Kidney (tissue), 14 donors: ENCODE results near the gene CORO2B. TPM values are rescaled to one million over a fixed set of nuclear protein-coding genes. Genes with fewer than 3 reads are reported as not detected.
"Not testable (repeated sequence)": the region's sequence is repeated elsewhere in the genome, so short reads cannot be mapped to it uniquely, and the experiment has no call there.

Experiments used
- DNase-seq, 5 donors: peaks; one replicate each; pipeline ENCODE4 v3.0.0-alpha.2; 2013 to 2020
- FAIRE-seq: peaks from 2 replicates; lab custom pipeline; 2012; peaks lifted over from hg19 to GRCh38; lab: Jason Lieb, UNC
- H3K27ac ChIP-seq, 2 donors: one replicate each; pipeline ENCODE4 v1.7.0; 2013; ENCODE audit warnings: low read depth in 2 of 2, low read length in 2 of 2, inconsistent platforms in 1 of 2
- H3K27me3 ChIP-seq: one replicate; pipeline ENCODE4 v1.7.1; 2013; ENCODE audit warnings: low read length, inconsistent platforms; ENCODE audit not compliant: control insufficient read depth, insufficient read depth
- H3K36me3 ChIP-seq, 3 donors: one replicate each; pipeline versions ENCODE4 v1.7.0 to v1.7.1; 2013; ENCODE audit warnings: low read length in 3 of 3, control low read depth in 1 of 3, inconsistent platforms in 1 of 3; ENCODE audit not compliant: insufficient read depth in 3 of 3, control insufficient read depth in 2 of 3
- H3K4me1 ChIP-seq, 3 donors: one replicate each; pipeline versions ENCODE4 v1.7.0 to v1.7.1; 2013; ENCODE audit warnings: low read length in 3 of 3, inconsistent platforms in 1 of 3, low read depth in 1 of 3; ENCODE audit not compliant: control insufficient read depth in 2 of 3, insufficient read depth in 2 of 3
- H3K4me3 ChIP-seq, 3 donors: one replicate each; pipeline versions ENCODE4 v1.7.0 to v1.8.1; 2013; ENCODE audit warnings: low read length in 3 of 3, control low read depth in 1 of 3, inconsistent platforms in 1 of 3
- H3K9ac ChIP-seq, 3 donors: one replicate each; pipeline versions ENCODE4 v1.7.0 to v1.7.1; 2013; ENCODE audit warnings: low read length in 3 of 3, control low read depth in 1 of 3, inconsistent platforms in 1 of 3
- H3K9me3 ChIP-seq, 3 donors: one replicate each; pipeline versions ENCODE4 v1.7.0 to v1.7.1; 2013; ENCODE audit warnings: low read length in 3 of 3, control low read depth in 1 of 3, inconsistent platforms in 1 of 3; ENCODE audit not compliant: control insufficient read depth in 2 of 3, insufficient read depth in 1 of 3
- intact Hi-C: fragments of 100-400 bp; cut with DNase I; formaldehyde crosslinking; loops from one replicate; pipeline ENCODE4 v1.11.1; 2022
- polyA plus RNA-seq: library from polyadenylated mRNA; stranded (reverse); fragments of 350-450 nt; fragmentation: Illumina TruSeq; extraction: RNeasy Lipid Tissue Mini Kit (QIAGEN cat#74804); gene quantifications from one replicate; pipeline ENCODE4 v1.2.3, GENCODE V29; 2014; ENCODE audit warnings: low read depth, low replicate concordance; ENCODE audit not compliant: insufficient read depth
- total RNA-seq: library from RNA; stranded (reverse); fragmentation: NEBNext Ultra II Directional; extraction: Animal tissue kit (Norgen Biotek cat#: 25700); gene quantifications from one replicate; pipeline ENCODE4 v1.2.1, GENCODE V29; 2021
- TF ChIP-seq, protein P1 (sequence below): IDR thresholded peaks from 3 replicates; pipeline ENCODE4 v1.5.1; 2012; ENCODE audit warnings: mild to moderate bottlenecking, moderate library complexity, borderline replicate concordance; ENCODE audit not compliant: insufficient read depth; ENCODE audit errors: extremely low read depth
- donor health status: control.
- donor health status: control.
- donor health status: control.
- donor health status: control.
- donor health status: control.
- donor health status: DM: yes; HTN: yes; CAD: no.
- donor health status: Normal renal cell carcinoma (clear cell type).

Gene CORO2B
- total and polyA plus RNA-seq, 2 donors from 2014 or later, result 7.9 to 9.0 TPM

DNA sequence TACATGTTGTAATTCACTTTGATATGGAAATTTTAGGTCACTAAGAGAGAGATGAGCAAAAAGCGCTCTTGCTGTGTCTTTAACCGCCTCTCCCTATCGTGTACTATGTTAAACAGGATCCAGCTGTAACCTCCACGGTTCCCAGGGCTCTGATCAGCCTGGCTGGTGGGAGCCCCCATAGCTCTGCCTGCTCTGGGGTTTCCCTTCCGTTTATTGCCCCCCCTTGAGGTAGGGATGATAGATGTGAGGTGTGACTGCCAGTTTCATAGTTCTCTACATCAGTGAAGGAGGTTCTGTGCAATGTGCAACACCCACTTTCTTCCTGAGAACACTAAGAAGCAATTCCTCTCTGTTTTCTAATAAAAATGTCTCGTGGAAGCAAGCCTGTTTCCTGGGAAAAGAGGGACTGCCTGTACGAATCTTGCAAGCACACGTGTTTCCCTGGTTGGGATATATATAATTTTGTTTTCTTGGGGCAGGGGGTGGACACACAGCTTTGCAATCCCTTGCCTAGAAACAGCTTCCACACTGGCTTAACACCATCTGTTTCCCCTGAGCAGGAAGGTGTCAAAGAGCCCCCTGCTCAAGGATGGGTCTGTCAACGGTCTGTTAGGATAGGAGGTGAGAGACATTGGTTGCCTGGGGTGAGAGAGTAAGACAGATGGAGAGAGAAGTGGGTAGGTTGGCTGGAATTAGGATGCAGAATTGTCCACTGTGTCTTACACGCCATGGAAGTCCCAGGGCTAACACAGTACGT is 23.8 kb downstream of the CORO2B start:
- intact Hi-C loops, result no loop called here
- Histone ChIP-seq H3K4me1 (peaks cover 3 to 14% (median 10%) of the 10 kb centered on the region in 3 donors), H3K4me3 (no peak overlapping the region), H3K36me3 (no peaks in the 10 kb centered on the region), H3K9ac (no peak overlapping the region), H3K9me3 (no peaks in the 10 kb centered on the region), H3K27me3 (no peaks in the 10 kb centered on the region), H3K27ac (no peak overlapping the region)
- no peak for FAIRE-seq
- peak in 1 of 5 donors; percentile 37 for DNase-seq
- TF ChIP-seq, protein P1, sequence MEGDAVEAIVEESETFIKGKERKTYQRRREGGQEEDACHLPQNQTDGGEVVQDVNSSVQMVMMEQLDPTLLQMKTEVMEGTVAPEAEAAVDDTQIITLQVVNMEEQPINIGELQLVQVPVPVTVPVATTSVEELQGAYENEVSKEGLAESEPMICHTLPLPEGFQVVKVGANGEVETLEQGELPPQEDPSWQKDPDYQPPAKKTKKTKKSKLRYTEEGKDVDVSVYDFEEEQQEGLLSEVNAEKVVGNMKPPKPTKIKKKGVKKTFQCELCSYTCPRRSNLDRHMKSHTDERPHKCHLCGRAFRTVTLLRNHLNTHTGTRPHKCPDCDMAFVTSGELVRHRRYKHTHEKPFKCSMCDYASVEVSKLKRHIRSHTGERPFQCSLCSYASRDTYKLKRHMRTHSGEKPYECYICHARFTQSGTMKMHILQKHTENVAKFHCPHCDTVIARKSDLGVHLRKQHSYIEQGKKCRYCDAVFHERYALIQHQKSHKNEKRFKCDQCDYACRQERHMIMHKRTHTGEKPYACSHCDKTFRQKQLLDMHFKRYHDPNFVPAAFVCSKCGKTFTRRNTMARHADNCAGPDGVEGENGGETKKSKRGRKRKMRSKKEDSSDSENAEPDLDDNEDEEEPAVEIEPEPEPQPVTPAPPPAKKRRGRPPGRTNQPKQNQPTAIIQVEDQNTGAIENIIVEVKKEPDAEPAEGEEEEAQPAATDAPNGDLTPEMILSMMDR, result no peak

DNA sequence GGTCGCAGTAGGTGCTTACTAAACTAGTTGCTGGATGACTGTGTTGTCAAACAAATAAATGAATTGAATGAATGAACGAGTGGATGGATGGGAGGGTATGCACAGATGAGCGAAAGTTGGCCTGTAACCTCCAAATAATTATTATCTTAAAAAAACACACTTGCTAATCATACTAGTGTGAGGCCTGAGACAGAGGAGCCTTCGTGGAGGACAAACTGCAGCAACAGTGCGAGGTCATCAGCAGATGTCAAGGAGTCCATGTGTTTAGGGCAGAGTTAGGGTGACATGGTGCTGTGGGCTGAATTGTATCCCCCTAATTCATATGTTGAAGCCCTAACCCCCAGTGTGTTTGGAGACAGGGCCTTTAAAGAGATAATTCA is 24.4 kb downstream of the CORO2B start:
- no peak for FAIRE-seq
- Histone ChIP-seq H3K27me3 (no peaks in the 10 kb centered on the region), H3K9ac (no peak overlapping the region), H3K27ac (no peak overlapping the region), H3K4me1 (peaks cover 9 to 19% (median 10%) of the 10 kb centered on the region in 3 donors), H3K4me3 (no peak overlapping the region), H3K9me3 (no peaks in the 10 kb centered on the region), H3K36me3 (no peaks in the 10 kb centered on the region)
- TF ChIP-seq, protein P1, result no peak
- no peak for DNase-seq
- intact Hi-C loops, result no loop called here

DNA sequence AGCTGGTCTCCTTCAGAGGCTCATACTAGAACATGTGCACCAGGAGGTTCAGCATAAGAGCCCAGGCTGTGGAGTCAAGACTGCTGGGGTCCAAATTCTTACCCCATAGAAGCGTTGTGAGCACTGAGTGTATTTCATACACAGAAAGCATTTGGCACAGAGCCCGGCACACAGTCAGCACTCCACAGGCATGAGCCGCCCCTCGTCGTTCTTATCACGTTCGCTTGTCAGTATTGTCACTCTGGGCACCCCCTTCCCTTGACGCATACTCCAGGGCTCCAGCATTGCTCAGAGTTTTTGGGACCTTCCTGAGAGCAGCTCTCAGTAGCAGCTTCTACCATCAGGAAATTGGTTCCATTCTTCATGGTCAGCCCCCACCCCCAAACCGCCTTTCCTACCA is 25.2 kb downstream of the CORO2B start:
- H3K4me3 ChIP-seq, result no peak overlapping the region
- no peaks in the 10 kb centered on the region for H3K27me3 ChIP-seq
- H3K9me3 ChIP-seq, result no peaks in the 10 kb centered on the region
- DNase-seq (no peak), FAIRE-seq (no peak)
- H3K27ac ChIP-seq, result no peak overlapping the region
- H3K9ac ChIP-seq, result no peak overlapping the region
- peaks cover 10 to 26% (median 16%) of the 10 kb centered on the region in 3 donors for H3K4me1 ChIP-seq
- intact Hi-C loops, result no loop called here
- TF ChIP-seq, protein P1, result no peak
- H3K36me3 ChIP-seq, result no peaks in the 10 kb centered on the region

DNA sequence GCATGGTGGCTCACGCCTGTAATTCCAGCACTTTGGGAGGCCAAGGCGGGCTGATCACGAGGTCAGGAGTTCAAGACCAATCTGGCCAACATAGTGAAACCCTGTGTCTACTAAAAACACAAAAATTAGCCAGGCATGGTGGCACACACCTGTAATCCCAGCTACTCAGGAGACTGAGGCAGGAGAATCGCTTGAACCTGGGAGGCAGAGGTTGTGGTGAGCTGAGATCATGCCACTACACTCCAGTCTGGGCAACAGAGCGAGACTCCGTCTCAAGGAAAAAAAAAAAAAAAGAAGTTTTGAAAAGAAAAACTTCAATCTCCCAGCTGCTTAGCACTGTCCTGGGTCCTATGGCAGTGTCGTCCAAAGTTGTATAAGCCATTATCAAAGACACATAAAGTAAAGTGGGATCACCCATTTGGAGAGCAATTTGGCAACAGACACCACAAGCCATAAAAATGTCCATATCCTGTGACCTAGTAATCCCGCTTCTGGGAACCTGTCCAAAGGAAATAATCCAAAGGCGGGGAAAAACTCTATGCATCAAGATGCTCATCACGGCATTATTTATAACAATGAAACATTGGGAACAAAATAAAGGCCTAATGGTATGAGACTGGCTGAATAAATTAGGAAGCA is 26.2 kb downstream of the CORO2B start:
- H3K4me3 ChIP-seq, result not testable (repeated sequence)

More for the DNA sequence above, 26.2 kb downstream of the CORO2B start:
- peak in 3 of 5 donors; percentile 49 to 93 (median 80) for DNase-seq
- H3K27ac ChIP-seq, H3K36me3 ChIP-seq, H3K9ac ChIP-seq, intact Hi-C loops, H3K9me3 ChIP-seq, H3K27me3 ChIP-seq: not testable (repeated sequence)
- H3K4me1 ChIP-seq, result peaks cover 9 to 27% (median 20%) of the 10 kb centered on the region in 3 donors
- FAIRE-seq, result peak; percentile 84
